WERI-Rb-1 (cell line): ENCODE results near the gene OPN1LW.
"Not testable (repeated sequence)": the region's sequence is repeated elsewhere in the genome, so short reads cannot be mapped to it uniquely, and the experiment has no call there.

ENCODE experiments used
- DNase-seq: peaks from one replicate; pipeline ENCODE4 v3.0.0-alpha.2; 2020
- H3K27ac ChIP-seq: fragments of 250-450 bp; sonication (Bioruptor Pico); 2 replicates; pipeline ENCODE4 v1.5.1; 2020; ENCODE audit warnings: mild to moderate bottlenecking, moderate library complexity
- H3K27me3 ChIP-seq: fragments of 250-450 bp; sonication (Bioruptor Pico); 2 replicates; pipeline ENCODE4 v1.5.1; 2021; ENCODE audit warnings: mild to moderate bottlenecking, low read depth, moderate library complexity; ENCODE audit not compliant: insufficient read depth, severe bottlenecking
- H3K36me3 ChIP-seq: fragments of 250-450 bp; sonication (Bioruptor Pico); 2 replicates; pipeline ENCODE4 v1.5.1; 2020; ENCODE audit warnings: mild to moderate bottlenecking, moderate library complexity
- H3K4me3 ChIP-seq: 2 replicates; pipeline ENCODE4 v1.5.1; 2011; ENCODE audit warnings: low read depth, mild to moderate bottlenecking, control low read depth, low read length
- H3K9me3 ChIP-seq: fragments of 250-450 bp; sonication (Bioruptor Pico); 2 replicates; pipeline ENCODE4 v1.5.1; 2021; ENCODE audit warnings: mild to moderate bottlenecking, moderate library complexity; ENCODE audit not compliant: severe bottlenecking
- CTCF ChIP-seq: IDR thresholded peaks from 2 replicates; pipeline ENCODE4 v1.5.1; 2011; ENCODE audit warnings: low read depth, mild to moderate bottlenecking, control low read depth, inconsistent platforms, low read length

Gene OPN1LW

DNA sequence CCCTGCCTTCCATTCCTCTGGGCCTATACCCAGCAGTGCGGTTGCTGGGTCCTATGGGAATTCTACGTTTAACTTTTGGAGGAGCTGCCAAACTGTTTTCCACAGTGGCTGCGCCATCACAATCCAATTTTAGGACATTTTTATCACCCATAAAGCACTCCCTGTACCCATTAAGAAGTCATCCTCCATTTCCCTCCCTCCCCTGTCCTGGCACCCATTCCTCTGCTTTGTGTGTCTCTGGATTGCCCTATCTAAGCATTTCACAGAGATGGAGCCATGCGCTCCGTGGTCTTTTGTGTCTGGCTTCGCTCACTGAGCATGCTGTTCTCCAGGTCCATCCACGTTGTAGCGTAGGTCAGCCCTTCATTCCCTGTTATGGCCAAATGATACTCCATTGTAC, 1.7 kb upstream of the OPN1LW start:
- no peak for TF ChIP-seq CTCF
- Histone ChIP-seq H3K9me3 (no peaks in the 10 kb centered on the region), H3K36me3 (no peaks in the 10 kb centered on the region), H3K27ac (no peak overlapping the region), H3K27me3 (no peaks in the 10 kb centered on the region), H3K4me3 (no peak overlapping the region)
- DNase-seq, result no peak

- no peak overlapping the region for H3K4me3 ChIP-seq
- no peaks in the 10 kb centered on the region for H3K27me3 ChIP-seq
- no peaks in the 10 kb centered on the region for H3K9me3 ChIP-seq
- no peaks in the 10 kb centered on the region for H3K36me3 ChIP-seq
- no peak for TF ChIP-seq CTCF
- H3K27ac ChIP-seq, result no peak overlapping the region; the same call in 1 of the 2 replicates
- DNase-seq, result no peak
Observed at GRCh38 chrX:154142950-154143745, 895 bp upstream of the OPN1LW start.

DNA sequence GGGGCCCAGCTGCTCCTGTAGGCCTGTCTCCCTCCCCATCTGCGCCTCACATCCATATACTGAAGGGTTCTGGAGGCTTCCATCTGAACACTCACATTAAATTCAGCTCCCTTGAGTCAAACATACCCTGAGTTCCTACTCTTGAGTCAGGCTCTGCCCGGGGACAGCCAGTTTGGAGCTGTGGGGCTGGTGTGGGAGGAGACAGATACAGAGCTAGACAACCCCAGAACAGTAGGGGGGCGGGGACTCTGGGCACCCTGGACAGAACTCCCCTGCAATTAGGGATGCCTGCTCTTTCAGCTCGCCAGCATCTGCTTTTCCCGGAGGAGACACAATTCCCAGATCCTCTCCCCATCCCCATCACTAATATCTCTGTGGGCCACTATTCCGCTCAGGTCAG, 7.0 kb downstream of the OPN1LW start:
- H3K4me3 ChIP-seq, H3K27ac ChIP-seq, H3K27me3 ChIP-seq, H3K36me3 ChIP-seq, DNase-seq, H3K9me3 ChIP-seq: not testable (repeated sequence)

- not testable (repeated sequence) for H3K27ac ChIP-seq
Observed at GRCh38 chrX:154156221-154156620, 12.2 kb downstream of the OPN1LW start.

DNA sequence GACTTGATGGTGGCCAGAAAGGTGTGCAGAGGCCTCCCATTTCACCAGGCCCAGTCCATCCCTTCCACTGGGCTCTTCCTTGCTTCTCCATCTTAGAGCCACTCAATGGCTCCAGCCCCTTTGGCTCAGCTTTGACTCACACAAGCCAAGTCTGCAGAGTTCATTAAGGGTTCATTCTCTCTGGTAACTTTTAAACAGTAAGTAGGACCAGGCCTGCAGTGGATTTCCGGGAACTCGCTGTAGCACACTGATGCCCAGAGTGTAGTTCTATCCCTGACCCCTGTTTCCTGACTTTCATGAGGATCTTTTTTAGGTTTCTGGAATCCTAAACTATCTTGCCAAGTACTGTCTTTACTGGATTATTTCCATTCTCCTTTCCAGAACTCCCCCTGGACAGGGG, 13.2 kb downstream of the OPN1LW start:
- not testable (repeated sequence) for H3K27ac ChIP-seq, H3K9me3 ChIP-seq, H3K36me3 ChIP-seq, DNase-seq, H3K4me3 ChIP-seq, H3K27me3 ChIP-seq

More at GRCh38 chrX:154156221-154156620, 12.2 kb downstream of the OPN1LW start:
- not testable (repeated sequence) for H3K9me3 ChIP-seq, H3K27me3 ChIP-seq, H3K4me3 ChIP-seq, DNase-seq, H3K36me3 ChIP-seq

- not testable (repeated sequence) for H3K4me3 ChIP-seq, H3K36me3 ChIP-seq, H3K9me3 ChIP-seq, DNase-seq, H3K27me3 ChIP-seq, H3K27ac ChIP-seq
Observed at GRCh38 chrX:154159345-154159744, 15.3 kb downstream of the OPN1LW start.

GRCh38 chrX:154164902-154165301, 20.9 kb downstream of the OPN1LW start:
- H3K36me3 ChIP-seq, H3K27ac ChIP-seq, H3K9me3 ChIP-seq, H3K4me3 ChIP-seq, DNase-seq, H3K27me3 ChIP-seq: not testable (repeated sequence)

DNA sequence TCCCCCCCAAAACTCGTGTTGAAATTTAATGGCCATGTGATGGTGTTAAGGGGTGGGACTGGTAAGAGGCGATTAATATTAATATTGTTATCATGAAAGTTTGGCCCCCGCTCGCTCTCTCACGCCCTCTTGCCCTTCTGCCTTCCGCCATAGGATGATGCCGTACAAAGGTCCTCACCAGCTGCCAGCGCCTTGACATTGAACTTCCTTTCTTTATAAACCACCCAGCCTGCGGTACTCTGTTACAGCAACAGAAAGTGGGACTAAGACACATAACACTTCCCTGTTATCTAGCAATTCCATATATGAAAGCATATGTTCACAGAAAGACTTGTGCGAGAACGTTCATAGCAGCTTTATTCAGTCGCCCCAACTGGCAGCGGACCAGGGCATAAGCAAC, 24.3 kb downstream of the OPN1LW start:
- H3K36me3 ChIP-seq, DNase-seq, H3K27ac ChIP-seq, H3K9me3 ChIP-seq, H3K27me3 ChIP-seq, H3K4me3 ChIP-seq: not testable (repeated sequence)

- H3K9me3 ChIP-seq, H3K27me3 ChIP-seq, H3K4me3 ChIP-seq, DNase-seq, H3K36me3 ChIP-seq, H3K27ac ChIP-seq: not testable (repeated sequence)
Observed at GRCh38 chrX:154172535-154172943, 28.5 kb downstream of the OPN1LW start.

GRCh38 chrX:154174356-154174755, 30.3 kb downstream of the OPN1LW start:
- not testable (repeated sequence) for H3K27me3 ChIP-seq, H3K27ac ChIP-seq, H3K36me3 ChIP-seq, H3K9me3 ChIP-seq, DNase-seq, H3K4me3 ChIP-seq

DNA sequence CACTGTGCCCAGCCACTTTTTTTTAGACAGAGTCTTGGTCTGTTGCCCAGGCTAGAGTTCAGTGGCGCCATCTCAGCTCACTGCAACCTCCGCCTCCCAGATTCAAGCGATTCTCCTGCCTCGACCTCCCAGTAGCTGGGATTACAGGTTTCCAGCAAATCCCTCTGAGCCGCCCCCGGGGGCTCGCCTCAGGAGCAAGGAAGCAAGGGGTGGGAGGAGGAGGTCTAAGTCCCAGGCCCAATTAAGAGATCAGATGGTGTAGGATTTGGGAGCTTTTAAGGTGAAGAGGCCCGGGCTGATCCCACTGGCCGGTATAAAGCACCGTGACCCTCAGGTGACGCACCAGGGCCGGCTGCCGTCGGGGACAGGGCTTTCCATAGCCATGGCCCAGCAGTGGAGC, 38.3 kb downstream of the OPN1LW start, which contains the start of gene OPN1MW:
Gene OPN1MW, plus strand, starts transcription at position 301 of the 400 bp plus-strand sequence. Its CDS starts 82 bp downstream, at position 383.
- H3K4me3 ChIP-seq, H3K27ac ChIP-seq, H3K9me3 ChIP-seq, DNase-seq, H3K27me3 ChIP-seq, H3K36me3 ChIP-seq: not testable (repeated sequence)

DNA sequence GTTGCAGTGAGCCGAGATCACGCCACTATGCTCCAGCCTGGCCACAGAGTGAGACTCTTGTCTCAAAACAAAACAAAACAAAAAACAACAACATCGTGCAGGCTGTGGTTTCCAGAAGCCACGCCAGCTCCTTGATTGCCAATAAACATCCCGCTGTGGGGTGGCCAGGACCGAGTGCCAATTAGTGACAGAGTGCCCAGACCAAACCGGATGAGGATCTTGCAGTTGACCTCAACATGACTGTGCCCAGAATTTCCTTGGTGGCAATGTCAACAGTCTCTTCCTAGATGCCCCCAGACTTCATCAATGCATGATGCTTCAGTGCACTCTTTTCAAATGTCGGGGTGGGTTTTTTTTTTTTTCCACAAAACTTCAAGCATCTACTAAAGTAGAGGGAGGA, 39.8 kb downstream of the OPN1LW start:
- not testable (repeated sequence) for H3K27ac ChIP-seq, H3K36me3 ChIP-seq, H3K27me3 ChIP-seq, H3K9me3 ChIP-seq, DNase-seq, H3K4me3 ChIP-seq

DNA sequence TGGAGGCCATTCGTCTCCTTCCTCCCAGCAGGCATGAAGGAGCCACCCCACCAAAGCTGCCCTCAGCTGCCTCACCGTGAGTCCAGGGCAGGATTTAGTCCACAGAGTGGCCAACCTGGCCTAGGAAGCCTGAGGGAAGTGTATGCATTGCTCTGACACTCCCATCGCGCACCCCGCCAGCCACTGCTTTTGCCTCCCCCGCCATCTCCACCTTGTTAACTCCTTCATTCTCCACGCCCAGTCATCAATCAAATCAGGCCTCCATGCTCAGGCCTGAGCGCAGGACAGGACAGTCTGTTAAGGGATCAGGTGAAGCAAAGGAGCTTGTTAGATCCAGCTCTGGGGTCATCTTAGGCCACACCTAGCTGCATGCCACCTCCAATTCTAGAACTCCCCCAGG, 48.8 kb downstream of the OPN1LW start:
- H3K27me3 ChIP-seq, H3K4me3 ChIP-seq, H3K27ac ChIP-seq, H3K36me3 ChIP-seq, DNase-seq, H3K9me3 ChIP-seq: not testable (repeated sequence)
